ENCODE data around the gene ISCA1. TPM values are rescaled to one million over a fixed set of nuclear protein-coding genes. Genes with fewer than 3 reads are reported as not detected.

Gene ISCA1
- total and polyA plus RNA-seq, 2 donors (not counting 3 experiments of a cell fraction or from before 2014, with no cell fraction given), result 14.2 to 22.2 TPM

GRCh38 chr9:86328156-86328555, 45.8 kb upstream of the ISCA1 start:
- CTCF ChIA-PET, result no interaction called here
- no peaks in the 10 kb centered on the region for H3K9me3 ChIP-seq (replicated peaks; ENCODE audit: control insufficient read depth, insufficient read depth, low read length)

More at GRCh38 chr9:86328156-86328555, 45.8 kb upstream of the ISCA1 start:
- no peaks in the 10 kb centered on the region for H3K27me3 ChIP-seq (ENCODE audit: control insufficient read depth in 2 of 2, insufficient read depth in 2 of 2, low read length in 2 of 2)
- DNase-seq (ENCODE audit: low read depth, low spot score) (no peak), FAIRE-seq (no peak)
- H3K4me1 ChIP-seq (ENCODE audit: control insufficient read depth, extremely low read depth, insufficient read depth, low read length), result peaks cover 8% of the 10 kb centered on the region
- BruUV-seq (replicated peaks), result no TSS peak
- POLR2A ChIA-PET, result no interaction called here
- no peak overlapping the region for H2AFZ ChIP-seq (ENCODE audit: low read depth, low read length)
- TF ChIP-seq GATA2 (IDR thresholded peaks at IDR 0.05; ENCODE audit: insufficient read depth, insufficient read length, low read depth, low read length), result no peak
- no peak for TF ChIP-seq JUN (IDR thresholded peaks at IDR 0.05; ENCODE audit: borderline replicate concordance, insufficient read depth, insufficient read length, low read depth)
- TF ChIP-seq MYC (IDR thresholded peaks at IDR 0.05; ENCODE audit: low read depth, low read length), result no peak
- no peak for TF ChIP-seq CTCF (IDR thresholded peaks at IDR 0.05; ENCODE audit: extremely low read depth in 1 of 2, insufficient read depth in 1 of 2, low read depth in 1 of 2, low read length in 2 of 2)
- no peak for TF ChIP-seq POLR2AphosphoS5 (IDR thresholded peaks at IDR 0.05; ENCODE audit: insufficient read depth, low read depth, low read length)
- TF ChIP-seq FOS (IDR thresholded peaks at IDR 0.05; ENCODE audit: borderline replicate concordance, insufficient read depth, low read length), result no peak
- no peak for TF ChIP-seq MAX (IDR thresholded peaks at IDR 0.05; ENCODE audit: insufficient read depth, insufficient read length)
- no peak for TF ChIP-seq EZH2 (IDR thresholded peaks at IDR 0.05; ENCODE audit: borderline replicate concordance, low read depth, low read length, severe bottlenecking)
- TF ChIP-seq POLR2A (IDR thresholded peaks at IDR 0.05; ENCODE audit: low read depth, low read length), result no peak
- intact Hi-C loops (cut with micrococcal nuclease) (no loop called here), dilution Hi-C loops (cut with MboI; ENCODE audit: extremely low pct_ligation_motif_present, low sequenced_read_pairs) (no loop called here)
- H3K9me1 ChIP-seq (replicated peaks; ENCODE audit: control insufficient read depth, extremely low read depth, insufficient read depth, low read length), result no peaks in the 10 kb centered on the region
- H3K27ac ChIP-seq (ENCODE audit: insufficient read depth, low read depth, low read length), result no peak overlapping the region
- no peak overlapping the region for H3K4me2 ChIP-seq (ENCODE audit: insufficient read depth, low read length)
- no peak overlapping the region for H3K9ac ChIP-seq (replicated peaks; ENCODE audit: extremely low read depth, insufficient read depth, low read length)
- H3K79me2 ChIP-seq (ENCODE audit: control insufficient read depth, insufficient read depth, low read length), result no peaks in the 10 kb centered on the region
- no peaks in the 10 kb centered on the region for H4K20me1 ChIP-seq (replicated peaks; ENCODE audit: control insufficient read depth, extremely low read depth, insufficient read depth, low read length)
- H3K4me3 ChIP-seq (replicated peaks in 1 of 3; ENCODE audit: insufficient read depth in 1 of 3, low read depth in 1 of 3, low read length in 3 of 3), result no peak overlapping the region
- peaks cover 8% of the 10 kb centered on the region in 2 experiments for H3K36me3 ChIP-seq (ENCODE audit: control insufficient read depth in 2 of 2, extremely low read depth in 1 of 2, insufficient read depth in 2 of 2, low read length in 2 of 2)
